Measurements from ENCODE around the gene DAW1. TPM values are rescaled to one million over a fixed set of nuclear protein-coding genes. Genes with fewer than 3 reads are reported as not detected.

The DAW1 gene
- total and polyA plus RNA-seq, 2 of the 13 experiments (the other 11 are each of a cell fraction or from before 2014, with no cell fraction given) = not detected

GRCh38 chr2:227827143-227827542, 44.3 kb upstream of the DAW1 start:
- WGBS (ENCODE audit: low lambda C conversion rate) = 95% methylated on average over 7 of the region's 7 CpGs

GRCh38 chr2:227828477-227828912, 42.9 kb upstream of the DAW1 start:
- FAIRE-seq (peak; percentile 90), ATAC-seq (peak; percentile 74), DNase-seq (ENCODE audit: low spot score) (peak; percentile 61)
- CTCF ChIA-PET (ENCODE audit: low intra/inter-chr PET ratio, low total read pairs) = no interaction called here
- H3K36me3 ChIP-seq (replicated peaks in 1 of 2; ENCODE audit: control insufficient read depth in 1 of 2, insufficient read depth in 2 of 2, low read length in 2 of 2) = no peaks in the 10 kb centered on the region
- H4K20me1 ChIP-seq (ENCODE audit: insufficient read depth, low read length) = no peaks in the 10 kb centered on the region
- H3K27ac ChIP-seq (ENCODE audit: extremely low read length, insufficient read depth, low read length) = no peak overlapping the region
- peaks cover 37% of the 10 kb centered on the region for H3K4me1 ChIP-seq (ENCODE audit: insufficient read depth, low read length)
- H3K9ac ChIP-seq (ENCODE audit: insufficient read depth, low read depth, low read length) = no peak overlapping the region
- intact Hi-C loops (cut with micrococcal nuclease; ENCODE audit: unreplicated experiment) = loop anchor here (1.0 kb wide), 1 partner anchor 9 kb away; no protein-coding TSS in a partner anchor
- no peaks in the 10 kb centered on the region for H3K27me3 ChIP-seq (ENCODE audit: control insufficient read depth in 1 of 2, insufficient read depth in 2 of 2, low read length in 2 of 2)
- H3K79me2 ChIP-seq (ENCODE audit: insufficient read depth, low read length) = no peaks in the 10 kb centered on the region
- BruUV-seq (replicated peaks) = no TSS peak
- no peak overlapping the region for H2AFZ ChIP-seq (ENCODE audit: low read length)
- POLR2A ChIA-PET = interaction anchor here (0.8 to 1.4 kb wide), 2 partner anchors 10 to 15 kb away, joined by 4 to 6 read pairs; partner anchors contain the start of gene CCL20
- no peak overlapping the region for H3K4me3 ChIP-seq (replicated peaks in 1 of 3; ENCODE audit: insufficient read depth in 1 of 3, low read depth in 2 of 3, low read length in 3 of 3)
- in situ Hi-C loops (cut with HindIII; ENCODE audit: extremely low pct_ligation_motif_present, low pct_unique_long_range_greater_than_20kb) = no loop called here
- no peaks in the 10 kb centered on the region for H3K9me3 ChIP-seq (ENCODE audit: low read length)
- peak overlapping the region; percentile 59 for H3K4me2 ChIP-seq (ENCODE audit: low read depth, low read length)
- TF ChIP-seq NFYC (CRISPR knock-in tag; IDR thresholded peaks at IDR 0.05) = no peak
- no peak for TF ChIP-seq RNF219 (CRISPR knock-in tag; IDR thresholded peaks at IDR 0.05)
- no peak for TF ChIP-seq ZNF431 (CRISPR knock-in tag; IDR thresholded peaks at IDR 0.05; ENCODE audit: borderline replicate concordance, low read depth)
- no peak for TF ChIP-seq HCFC1 (IDR thresholded peaks at IDR 0.05; ENCODE audit: low read depth, low read length)
- TF ChIP-seq SYNCRIP (IDR thresholded peaks at IDR 0.05; ENCODE audit: insufficient read depth, low read depth, low read length) = no peak
- no peak for TF ChIP-seq YEATS4 (CRISPR knock-in tag; IDR thresholded peaks at IDR 0.05; ENCODE audit: borderline replicate concordance)
- TF ChIP-seq ZNF138 (CRISPR knock-in tag; IDR thresholded peaks at IDR 0.05; ENCODE audit: low read depth) = no peak
- no peak for TF ChIP-seq MTA3 (CRISPR knock-in tag; IDR thresholded peaks at IDR 0.05)
- TF ChIP-seq NFKBIZ (CRISPR knock-in tag; IDR thresholded peaks at IDR 0.05) = 0 out of 2 replicates have a peak, but pooled peaks have one; percentile 31
- peak; percentile 77 for TF ChIP-seq HDAC2 (CRISPR knock-in tag; IDR thresholded peaks at IDR 0.05)
- TF ChIP-seq ZGPAT (CRISPR knock-in tag; IDR thresholded peaks at IDR 0.05) = no peak
- no peak for TF ChIP-seq CTCF (CRISPR knock-in tag; IDR thresholded peaks at IDR 0.05)
- no peak for TF ChIP-seq KAT7 (CRISPR knock-in tag; IDR thresholded peaks at IDR 0.05; ENCODE audit: borderline replicate concordance)

More at GRCh38 chr2:227827143-227827542, 44.3 kb upstream of the DAW1 start:
- in situ Hi-C loops (cut with HindIII; ENCODE audit: extremely low pct_ligation_motif_present, low pct_unique_long_range_greater_than_20kb) (no loop called here), intact Hi-C loops (cut with micrococcal nuclease; ENCODE audit: unreplicated experiment) (no loop called here)
- Histone ChIP-seq H3K9ac (ENCODE audit: insufficient read depth, low read depth, low read length) (no peak overlapping the region), H2AFZ (ENCODE audit: low read length) (no peak overlapping the region), H3K79me2 (ENCODE audit: insufficient read depth, low read length) (no peaks in the 10 kb centered on the region), H3K9me3 (ENCODE audit: low read length) (no peaks in the 10 kb centered on the region), H3K4me3 (replicated peaks in 1 of 3; ENCODE audit: insufficient read depth in 1 of 3, low read depth in 2 of 3, low read length in 3 of 3) (no peak overlapping the region), H3K36me3 (replicated peaks in 1 of 2; ENCODE audit: control insufficient read depth in 1 of 2, insufficient read depth in 2 of 2, low read length in 2 of 2) (no peaks in the 10 kb centered on the region), H3K27ac (ENCODE audit: extremely low read length, insufficient read depth, low read length) (no peak overlapping the region), H3K27me3 (ENCODE audit: control insufficient read depth in 1 of 2, insufficient read depth in 2 of 2, low read length in 2 of 2) (no peaks in the 10 kb centered on the region), H3K4me1 (ENCODE audit: insufficient read depth, low read length) (peaks cover 44% of the 10 kb centered on the region), H3K4me2 (ENCODE audit: low read depth, low read length) (no peak overlapping the region), H4K20me1 (ENCODE audit: insufficient read depth, low read length) (no peaks in the 10 kb centered on the region)
- ChIA-PET CTCF (ENCODE audit: low intra/inter-chr PET ratio, low total read pairs) (no interaction called here), POLR2A (interaction anchor here (1.1 kb wide), 1 partner anchor 9 kb away, joined by 3 read pairs; no protein-coding TSS in a partner anchor)
- no peak for ATAC-seq
- no peak for FAIRE-seq
- no TSS peak for BruUV-seq (replicated peaks)
- TF ChIP-seq ZNF263 (CRISPR knock-in tag; IDR thresholded peaks at IDR 0.05) (0 out of 2 replicates have a peak, but pooled peaks have one; percentile 52), ZSCAN25 (CRISPR knock-in tag; IDR thresholded peaks at IDR 0.05) (0 out of 2 replicates have a peak, but pooled peaks have one; percentile 22), ATF7-NPFF (CRISPR knock-in tag; IDR thresholded peaks at IDR 0.05; ENCODE audit: low read depth) (no peak)
- no peak for DNase-seq (ENCODE audit: low spot score)

Measured in HepG2 (cell line).